ENCODE data around the gene SCO2. TPM values are rescaled to one million over a fixed set of nuclear protein-coding genes. Genes with fewer than 3 reads are reported as not detected.
A peak's percentile ranks its signal among the peaks of the same experiment; 100 is the strongest.
"Not testable (repeated sequence)": the region's sequence is repeated elsewhere in the genome, so short reads cannot be mapped to it uniquely, and the experiment has no call there.

Gene SCO2
- total RNA-seq, 1 experiment from 2014 or later: 1.2 TPM

DNA sequence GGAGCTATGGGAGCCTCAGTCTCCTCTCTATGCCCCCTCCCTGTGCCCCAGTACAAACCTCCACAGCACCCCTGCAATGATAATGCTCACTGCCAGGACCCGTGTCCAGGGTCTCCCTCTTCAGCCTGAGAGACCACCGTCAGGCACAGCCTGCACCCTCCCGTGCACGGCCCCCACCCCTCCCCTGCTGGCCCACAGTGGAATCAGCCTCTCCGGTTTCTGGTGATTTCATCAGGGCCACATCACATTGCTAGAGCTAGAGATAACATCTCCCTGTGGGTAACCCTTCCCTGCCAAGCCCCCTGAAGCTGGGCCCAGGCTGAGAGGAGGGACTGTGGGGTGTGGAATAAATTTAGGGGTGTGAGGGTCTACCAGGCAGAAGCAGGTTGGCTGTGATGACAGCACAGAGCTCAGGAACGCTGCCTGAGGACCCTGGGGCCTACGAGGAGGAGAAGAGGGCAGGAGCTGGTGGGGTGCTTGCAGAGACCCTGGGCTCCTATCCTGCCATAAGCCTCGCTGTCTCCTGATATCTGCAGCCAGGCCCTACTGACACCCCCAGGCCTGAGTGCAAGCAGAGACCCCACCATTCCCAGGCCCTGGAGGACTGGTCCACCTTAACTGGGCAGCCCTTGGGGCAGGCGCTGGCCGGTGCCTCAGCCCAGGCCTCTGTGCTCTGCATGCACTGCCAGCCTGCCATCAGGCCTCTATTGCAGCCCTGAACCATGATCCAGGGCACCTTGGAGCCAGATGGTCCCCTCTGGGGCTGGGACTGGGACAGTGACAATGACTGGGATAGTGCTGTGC, 20.3 kb upstream of the SCO2 start, which contains the start of gene KLHDC7B:
TSS of gene KLHDC7B (plus strand) at position 378 of the 804 bp plus-strand sequence. CDS start at position 723, 345 bp downstream.
- Histone ChIP-seq H3K4me3 (ENCODE audit: insufficient read depth, low read depth, low read length) (no peak within 1 kb of the TSS), H3K27me3 (ENCODE audit: control insufficient read depth, insufficient read depth, low read length) (peaks cover 9% of the 10 kb centered on the region), H3K36me3 (replicated peaks; ENCODE audit: control insufficient read depth, insufficient read depth, low read length) (no peaks in the 10 kb centered on the region)
- peak; percentile 54 for DNase-seq

DNA sequence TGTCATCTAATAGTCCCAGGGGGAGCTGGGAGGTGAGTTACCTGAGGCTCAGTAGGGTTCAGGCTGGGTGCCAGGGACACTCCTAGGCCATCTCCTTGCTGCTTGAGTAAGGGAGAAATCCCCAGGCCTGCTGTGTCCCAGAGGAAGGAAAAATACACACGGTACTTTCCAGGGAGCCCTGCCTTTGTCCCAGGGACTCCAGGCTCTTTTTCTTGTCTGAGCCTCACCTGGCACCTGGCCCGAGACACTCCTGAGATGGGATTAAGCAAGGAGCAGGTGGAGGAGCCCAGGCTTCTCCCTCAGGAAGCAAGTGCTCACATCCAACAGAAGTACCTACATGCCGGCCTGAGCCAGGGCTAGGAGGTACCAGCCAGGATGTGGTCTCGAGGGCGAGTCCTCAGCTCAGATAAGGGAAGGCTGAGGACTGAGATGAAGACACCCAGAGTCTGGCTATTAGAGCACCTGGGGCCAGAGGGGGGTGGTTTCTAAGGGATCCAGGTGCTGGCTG, 19.4 kb upstream of the SCO2 start:
- H3K27me3 ChIP-seq (ENCODE audit: control insufficient read depth, insufficient read depth, low read length): peaks cover 9% of the 10 kb centered on the region
- no peaks in the 10 kb centered on the region for H3K36me3 ChIP-seq (replicated peaks; ENCODE audit: control insufficient read depth, insufficient read depth, low read length)
- H3K4me3 ChIP-seq (ENCODE audit: insufficient read depth, low read depth, low read length): no peak overlapping the region
- peak; percentile 56 for DNase-seq

DNA sequence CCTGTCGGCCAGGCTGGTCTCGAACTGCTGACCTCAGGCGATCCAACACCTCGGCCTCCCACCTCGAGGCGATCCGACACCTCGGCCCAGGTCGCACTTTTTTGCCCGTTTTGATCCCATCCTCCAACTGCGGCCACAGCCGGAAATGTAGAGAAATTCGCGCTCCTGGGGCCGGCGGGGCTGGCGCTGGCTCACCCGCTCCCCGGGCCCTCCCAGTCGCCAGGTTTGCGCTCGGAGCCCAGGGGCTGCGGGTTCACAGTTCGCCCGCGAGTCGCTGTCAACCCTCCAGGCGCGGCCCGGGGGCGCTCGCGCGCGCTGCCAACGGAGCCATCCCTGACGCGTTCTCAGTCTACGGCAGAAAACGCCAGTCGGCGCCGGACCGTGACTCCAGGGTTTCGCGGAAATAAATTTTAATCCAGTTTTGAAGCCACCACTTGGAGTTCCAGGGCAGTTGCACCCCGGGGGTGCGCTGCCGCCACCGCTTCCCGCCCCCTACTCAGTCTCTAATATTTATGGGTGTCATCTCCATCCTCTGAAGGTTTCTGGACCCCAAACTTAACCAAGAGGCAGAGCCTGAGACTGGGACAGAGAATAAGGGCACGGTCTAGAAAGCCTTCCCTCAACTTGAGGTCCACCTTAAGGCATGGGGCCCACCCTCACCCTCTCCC, 18.8 kb upstream of the SCO2 start:
- Histone ChIP-seq H3K4me3 (ENCODE audit: insufficient read depth, low read depth, low read length) (peak overlapping the region; percentile 8; the same call in 1 of the 2 replicates), H3K27me3 (ENCODE audit: control insufficient read depth, insufficient read depth, low read length) (peaks cover 9% of the 10 kb centered on the region), H3K36me3 (replicated peaks; ENCODE audit: control insufficient read depth, insufficient read depth, low read length) (no peaks in the 10 kb centered on the region)
- DNase-seq: peak; percentile 99

DNA sequence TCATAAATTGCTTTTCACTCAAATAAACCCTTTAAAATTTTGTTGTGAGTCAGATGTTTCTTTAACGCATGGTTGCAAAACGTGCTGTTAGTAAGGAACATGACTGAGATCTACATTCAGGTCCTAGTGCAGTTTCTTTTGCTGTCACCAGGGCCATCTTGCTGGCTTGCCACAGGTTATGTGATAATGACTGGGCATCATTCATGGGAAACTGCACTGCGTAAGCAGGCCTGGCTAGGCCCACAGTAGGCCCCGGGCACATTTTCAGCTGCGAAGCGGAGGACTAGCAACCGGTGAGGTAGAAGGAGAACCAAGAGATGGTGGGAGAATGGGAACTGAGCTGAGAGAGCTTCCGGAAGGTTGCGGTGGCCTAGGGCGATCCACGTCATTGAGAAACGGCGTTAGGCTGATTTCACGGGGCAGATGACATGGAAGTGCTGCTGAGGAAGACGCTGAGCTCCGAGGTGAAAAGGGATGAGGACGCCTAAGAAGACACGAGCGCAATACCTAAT, 17.1 kb upstream of the SCO2 start:
- Histone ChIP-seq H3K36me3 (replicated peaks; ENCODE audit: control insufficient read depth, insufficient read depth, low read length) (no peaks in the 10 kb centered on the region), H3K4me3 (ENCODE audit: insufficient read depth, low read depth, low read length) (no peak overlapping the region), H3K27me3 (ENCODE audit: control insufficient read depth, insufficient read depth, low read length) (peaks cover 9% of the 10 kb centered on the region)
- no peak for DNase-seq

DNA sequence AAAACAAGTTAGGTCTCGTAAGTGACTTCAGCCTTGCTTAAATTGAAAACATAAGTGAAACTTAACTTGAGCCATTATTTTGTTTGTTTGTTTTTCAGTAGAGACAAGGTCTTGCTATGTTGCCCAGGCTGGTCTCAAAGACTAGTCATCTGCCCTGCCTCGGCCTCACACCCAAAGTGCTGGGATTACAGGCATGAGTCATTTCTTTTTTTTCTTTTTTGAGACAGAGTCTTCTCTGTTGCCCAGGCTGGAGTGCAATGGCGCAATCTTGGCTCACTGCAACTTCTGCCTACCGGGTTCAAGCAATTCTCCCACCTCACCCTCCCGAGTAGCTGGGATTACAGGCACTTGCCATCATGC, 16.2 kb upstream of the SCO2 start:
- not testable (repeated sequence) for H3K27me3 ChIP-seq (ENCODE audit: control insufficient read depth, insufficient read depth, low read length); H3K4me3 ChIP-seq (ENCODE audit: insufficient read depth, low read depth, low read length); DNase-seq; H3K36me3 ChIP-seq (replicated peaks; ENCODE audit: control insufficient read depth, insufficient read depth, low read length)

DNA sequence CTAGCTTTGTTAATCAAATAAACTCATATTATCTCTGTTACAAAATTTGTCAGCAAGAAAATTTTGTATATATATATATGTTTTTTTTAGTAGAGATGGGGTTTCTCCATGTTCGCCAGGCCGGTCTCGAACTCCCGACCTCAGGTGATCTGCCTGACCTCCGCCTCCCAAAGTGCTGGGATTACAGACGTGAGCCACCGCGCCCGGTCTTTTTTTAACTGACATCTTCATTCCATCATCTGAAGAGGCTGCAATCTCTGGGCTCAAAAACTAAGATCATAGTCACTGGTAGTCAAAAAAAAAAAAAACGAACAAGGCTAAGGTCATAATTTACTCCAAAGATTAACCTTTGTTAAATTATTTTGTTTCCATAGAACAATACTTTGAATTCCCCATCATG, 15.0 kb upstream of the SCO2 start:
- no peaks in the 10 kb centered on the region for H3K36me3 ChIP-seq (replicated peaks; ENCODE audit: control insufficient read depth, insufficient read depth, low read length)
- H3K27me3 ChIP-seq (ENCODE audit: control insufficient read depth, insufficient read depth, low read length): peaks cover 9% of the 10 kb centered on the region
- no peak overlapping the region for H3K4me3 ChIP-seq (ENCODE audit: insufficient read depth, low read depth, low read length)
- no peak for DNase-seq

DNA sequence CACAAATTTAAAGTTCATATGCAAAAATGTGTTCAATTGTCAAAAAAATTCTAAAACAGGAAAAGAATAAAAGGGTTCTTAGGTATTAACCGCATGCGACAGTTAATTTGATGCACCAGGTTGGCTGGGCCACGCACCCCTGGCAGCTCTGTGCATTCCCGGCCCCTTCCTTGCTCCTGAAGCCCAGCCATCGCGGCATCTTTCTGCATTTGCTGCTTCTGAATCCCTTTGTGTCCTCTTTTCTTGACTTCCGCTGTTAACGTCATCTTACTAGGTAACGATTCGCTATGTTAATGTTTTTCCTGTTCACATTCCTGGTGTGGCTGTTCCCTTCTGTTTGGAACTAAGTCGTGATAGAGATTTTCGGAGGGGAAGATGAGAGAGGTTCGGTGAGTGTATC, 12.4 kb upstream of the SCO2 start:
- Histone ChIP-seq H3K36me3 (replicated peaks; ENCODE audit: control insufficient read depth, insufficient read depth, low read length) (no peaks in the 10 kb centered on the region), H3K4me3 (ENCODE audit: insufficient read depth, low read depth, low read length) (no peak overlapping the region), H3K27me3 (ENCODE audit: control insufficient read depth, insufficient read depth, low read length) (peaks cover 5% of the 10 kb centered on the region)
- DNase-seq: peak; percentile 52

DNA sequence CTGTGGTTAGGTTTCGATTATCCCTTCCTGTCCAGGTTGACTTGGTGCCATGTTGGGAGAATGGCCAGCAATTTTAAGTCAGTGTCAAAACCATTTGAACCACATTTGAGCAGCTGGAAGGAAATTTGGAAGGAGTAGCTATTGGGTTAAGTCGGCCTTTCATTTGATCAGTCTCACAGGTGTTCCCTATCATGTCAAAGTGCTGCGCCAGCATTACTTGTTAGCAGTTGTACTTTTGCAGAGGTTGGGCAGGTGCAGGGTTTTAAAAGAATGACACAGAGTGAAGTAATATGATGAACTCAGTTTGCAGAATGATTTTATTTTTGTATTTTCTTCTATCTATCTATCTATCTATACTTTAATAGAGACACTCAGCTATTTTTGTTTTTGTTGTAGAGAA, 10.8 kb upstream of the SCO2 start:
- Histone ChIP-seq H3K36me3 (replicated peaks; ENCODE audit: control insufficient read depth, insufficient read depth, low read length) (no peaks in the 10 kb centered on the region), H3K27me3 (ENCODE audit: control insufficient read depth, insufficient read depth, low read length) (peaks cover 19% of the 10 kb centered on the region)
- no peak for DNase-seq

DNA sequence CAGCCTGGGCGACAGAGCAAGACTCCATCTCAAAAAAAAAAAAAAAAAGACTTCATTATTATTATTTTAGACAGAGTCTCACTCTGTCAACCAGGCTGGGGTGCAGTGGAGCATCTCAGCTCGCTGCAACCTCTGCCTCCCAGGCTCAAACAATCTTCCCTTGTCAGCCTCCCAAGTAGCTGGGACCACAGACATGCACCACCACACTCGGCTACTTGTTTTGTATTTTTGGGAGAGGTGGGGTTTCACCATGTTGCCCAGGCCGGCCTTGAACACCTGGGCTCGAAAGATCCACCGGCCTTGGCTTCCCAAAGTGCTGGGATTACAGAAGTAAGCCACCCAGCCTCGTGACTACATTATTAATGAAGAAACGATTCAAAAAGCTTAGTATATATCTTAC, 9.7 kb upstream of the SCO2 start:
- no peaks in the 10 kb centered on the region for H3K36me3 ChIP-seq (replicated peaks; ENCODE audit: control insufficient read depth, insufficient read depth, low read length)
- peaks cover 30% of the 10 kb centered on the region for H3K27me3 ChIP-seq (ENCODE audit: control insufficient read depth, insufficient read depth, low read length)
- no peak for DNase-seq
- H3K4me3 ChIP-seq (ENCODE audit: insufficient read depth, low read depth, low read length): no peak overlapping the region

More for the DNA sequence above, 10.8 kb upstream of the SCO2 start:
- no peak overlapping the region for H3K4me3 ChIP-seq (ENCODE audit: insufficient read depth, low read depth, low read length)

DNA sequence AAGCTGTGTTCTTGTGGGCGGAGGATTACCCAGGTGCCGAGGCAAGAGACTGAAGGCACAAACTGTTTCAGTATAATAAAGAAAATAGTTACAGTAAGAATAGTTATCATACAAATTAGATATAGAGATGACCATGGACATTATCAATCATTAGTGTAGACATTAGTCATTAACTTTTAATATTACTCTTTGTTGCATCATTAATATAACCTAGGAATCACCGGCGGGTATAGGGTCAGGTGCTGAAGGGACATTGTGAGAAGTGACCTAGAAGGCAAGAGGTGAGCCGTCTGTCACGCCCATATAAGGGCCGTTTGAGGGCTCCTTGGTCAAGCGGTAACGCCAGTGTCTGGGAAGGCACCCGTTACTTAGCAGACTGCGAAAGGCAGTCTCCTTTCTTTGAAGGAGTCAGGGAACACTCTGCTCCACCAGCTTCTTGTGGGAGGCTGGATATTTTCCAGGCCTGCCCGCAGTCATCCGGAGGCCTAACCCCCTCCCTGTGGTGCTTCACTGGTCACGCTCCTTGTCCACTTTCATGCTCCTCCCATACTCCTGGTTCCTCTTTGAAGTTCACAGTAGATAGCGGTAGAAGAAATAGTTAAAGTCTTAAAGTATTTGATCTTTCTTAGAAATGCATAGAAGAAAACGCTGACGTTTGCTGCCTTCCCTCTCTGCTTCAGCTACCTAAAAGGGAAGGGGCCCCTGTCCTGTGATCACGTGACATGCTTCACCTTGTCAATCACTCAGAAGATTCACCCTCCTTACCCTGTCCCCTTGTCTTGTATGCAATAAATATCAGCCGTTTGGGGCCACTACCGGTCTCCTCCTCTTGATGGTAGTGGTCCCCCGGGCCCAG, 8.7 kb upstream of the SCO2 start:
- H3K27me3 ChIP-seq (ENCODE audit: control insufficient read depth, insufficient read depth, low read length): peaks cover 41% of the 10 kb centered on the region

DNA sequence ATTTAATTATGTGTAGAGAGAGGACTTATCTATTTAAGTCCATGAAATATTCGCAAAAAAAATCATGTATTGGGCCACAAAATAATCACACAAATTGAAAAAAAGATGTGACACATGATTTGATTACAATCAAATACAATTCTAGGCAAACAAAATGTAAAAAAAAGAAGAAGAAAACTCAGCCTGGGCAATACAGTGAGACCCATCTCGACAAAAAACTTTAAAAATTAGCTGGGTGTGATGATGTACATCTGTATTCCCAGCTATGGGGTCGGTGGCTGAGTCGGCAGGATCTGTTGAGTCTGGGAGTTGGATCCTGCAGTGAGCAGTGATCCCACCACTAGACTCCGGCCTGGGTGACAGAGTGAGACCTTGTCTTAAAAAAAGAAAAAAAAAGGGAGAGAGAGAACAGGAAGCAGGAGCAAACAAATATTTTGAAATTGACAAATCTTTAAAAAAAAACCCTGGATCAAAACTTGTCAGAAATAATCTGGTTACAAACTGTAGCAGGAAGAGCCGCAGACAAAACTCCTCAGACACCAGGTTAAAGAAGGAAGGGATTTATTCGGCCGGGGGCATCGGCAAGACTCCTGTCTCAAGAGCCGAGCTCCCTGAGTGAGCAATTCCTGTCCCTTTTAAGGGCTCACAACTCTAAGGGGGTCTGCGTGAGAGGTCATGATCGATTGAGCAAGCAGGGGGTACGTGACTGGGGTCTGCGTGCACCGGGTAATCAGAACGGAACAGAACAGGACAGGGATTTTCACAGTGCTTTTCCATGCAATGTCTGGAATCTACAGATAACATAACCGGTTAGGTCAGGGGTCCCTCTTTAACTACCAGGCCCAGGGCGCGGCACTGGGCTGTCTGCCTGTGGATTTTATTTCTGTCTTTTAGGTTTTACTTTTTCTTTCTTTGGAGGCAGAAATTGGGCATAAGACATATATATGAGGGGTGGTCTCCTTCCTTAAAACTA, 7.7 kb upstream of the SCO2 start:
- H3K4me3 ChIP-seq (ENCODE audit: insufficient read depth, low read depth, low read length): no peak overlapping the region
- no peaks in the 10 kb centered on the region for H3K36me3 ChIP-seq (replicated peaks; ENCODE audit: control insufficient read depth, insufficient read depth, low read length)
- peaks cover 50% of the 10 kb centered on the region for H3K27me3 ChIP-seq (ENCODE audit: control insufficient read depth, insufficient read depth, low read length)
- DNase-seq: no peak

More for the DNA sequence above, 8.7 kb upstream of the SCO2 start:
- DNase-seq: peak; percentile 4
- not testable (repeated sequence) for H3K4me3 ChIP-seq (ENCODE audit: insufficient read depth, low read depth, low read length); H3K36me3 ChIP-seq (replicated peaks; ENCODE audit: control insufficient read depth, insufficient read depth, low read length)

DNA sequence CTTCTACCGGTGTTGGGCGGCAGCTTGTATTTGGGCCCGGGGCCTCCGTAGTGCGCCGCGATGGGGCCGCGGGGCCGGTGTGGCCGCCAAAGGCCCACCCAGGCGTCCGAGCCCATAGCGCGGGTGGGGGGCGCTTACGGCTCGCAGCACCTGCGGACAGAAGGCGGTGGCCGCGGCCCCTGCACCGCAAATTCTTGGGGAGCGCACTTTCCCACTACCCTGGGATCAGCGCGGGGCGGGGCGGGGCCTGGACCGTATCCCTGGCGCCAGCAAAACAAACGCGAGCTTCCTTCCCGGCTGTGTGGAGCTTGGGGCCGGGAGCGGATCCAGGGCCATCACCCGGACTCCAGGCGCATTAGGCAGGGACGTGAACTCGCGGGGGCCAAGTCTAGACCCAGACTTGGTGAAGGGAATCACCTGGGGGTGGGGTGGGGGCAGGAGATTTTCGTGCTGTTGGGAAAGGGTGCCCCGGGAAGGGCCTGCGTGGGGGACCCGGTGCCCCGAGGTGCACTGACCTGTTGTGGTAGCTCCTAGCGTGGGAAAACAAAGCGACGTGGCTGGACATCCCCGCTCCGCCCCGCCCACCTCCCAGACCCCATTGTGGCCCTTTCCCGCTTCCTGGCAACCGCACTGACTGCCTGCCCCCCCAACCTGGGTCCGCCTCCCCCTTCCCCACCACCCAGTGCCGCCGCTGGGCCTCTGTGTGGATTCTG, 6.7 kb upstream of the SCO2 start:
- Histone ChIP-seq H3K36me3 (replicated peaks; ENCODE audit: control insufficient read depth, insufficient read depth, low read length) (no peaks in the 10 kb centered on the region), H3K27me3 (ENCODE audit: control insufficient read depth, insufficient read depth, low read length) (peaks cover 58% of the 10 kb centered on the region), H3K4me3 (ENCODE audit: insufficient read depth, low read depth, low read length) (peak overlapping the region; percentile 50)
- peak; percentile 92 for DNase-seq

DNA sequence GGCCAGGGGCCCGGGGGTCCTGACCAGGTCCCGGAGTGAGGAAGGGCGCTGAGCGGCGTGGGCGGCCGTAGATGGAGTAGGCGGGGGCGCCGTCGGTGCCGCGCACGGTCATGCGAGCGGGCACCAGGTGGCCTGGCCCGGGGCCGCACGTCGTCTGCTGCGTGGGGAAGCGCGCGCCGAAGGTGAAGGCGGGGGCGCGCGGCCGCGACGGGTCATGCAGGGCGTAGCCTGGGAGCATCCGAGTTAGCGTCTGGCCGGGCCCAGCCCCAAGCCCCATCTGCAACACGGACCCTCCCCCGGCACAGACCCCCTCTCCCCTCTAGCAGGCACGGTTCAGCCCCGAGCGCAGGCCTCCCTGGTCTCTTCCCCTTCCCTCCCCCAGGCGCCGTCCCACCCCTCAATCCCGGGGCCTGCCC, 6.2 kb upstream of the SCO2 start:
- H3K36me3 ChIP-seq (replicated peaks; ENCODE audit: control insufficient read depth, insufficient read depth, low read length): no peaks in the 10 kb centered on the region
- H3K27me3 ChIP-seq (ENCODE audit: control insufficient read depth, insufficient read depth, low read length): peaks cover 62% of the 10 kb centered on the region
- peak; percentile 88 for DNase-seq
- H3K4me3 ChIP-seq (ENCODE audit: insufficient read depth, low read depth, low read length): peak overlapping the region; percentile 50
